ENCODE data around the gene IGFBP5. TPM values are rescaled to one million over a fixed set of nuclear protein-coding genes. Genes with fewer than 3 reads are reported as not detected.
A peak's percentile ranks its signal among the peaks of the same experiment; 100 is the strongest.

Gene IGFBP5
- polyA plus RNA-seq, 1 of the 3 experiments (the other 2 are of a cell fraction) = 323 TPM

GRCh38 chr2:216715402-216715974, 20.1 kb upstream of the IGFBP5 start:
- Histone ChIP-seq H3K4me2 (no peak overlapping the region), H3K9me2 (no peaks in the 10 kb centered on the region), H3K27ac (ENCODE audit: low read depth in 2 of 2, low read length in 1 of 2) (no peak overlapping the region), H3F3A (replicated peaks; ENCODE audit: insufficient read depth) (peaks cover 4% of the 10 kb centered on the region), H3K27me3 (ENCODE audit: insufficient read depth) (no peaks in the 10 kb centered on the region), H3K9ac (no peak overlapping the region), H2AFZ (ENCODE audit: low read depth) (no peak overlapping the region), H3K4me1 (ENCODE audit: control insufficient read depth in 1 of 2, insufficient read depth in 2 of 2, low read depth in 1 of 2, low read length in 1 of 2) (peaks cover 12 to 14% of the 10 kb centered on the region in 2 experiments; a peak in 3 of 4 replicates), H3K4me3 (ENCODE audit: low read depth in 2 of 2, low read length in 1 of 2) (no peak overlapping the region), H3K9me3 (no peaks in the 10 kb centered on the region), H3K79me2 (ENCODE audit: insufficient read depth) (no peaks in the 10 kb centered on the region), H3K36me3 (replicated peaks in 1 of 2; ENCODE audit: control insufficient read depth in 1 of 2, insufficient read depth in 2 of 2, low read length in 1 of 2) (no peaks in the 10 kb centered on the region), H4K20me1 (ENCODE audit: insufficient read depth) (no peaks in the 10 kb centered on the region)
- ChIA-PET CTCF (interaction anchor here (0.7 kb wide), 1 partner anchor 15 kb away, joined by 3 read pairs; no protein-coding TSS in a partner anchor), POLR2A (no interaction called here)
- whole genome bisulfite sequencing (ENCODE audit: low lambda C conversion rate) = 91% methylated on average over 12 of the region's 14 CpGs
- no peak for TF ChIP-seq ELF1 (IDR thresholded peaks at IDR 0.05)
- DNase-seq = no peak

- CTCF ChIA-PET = no interaction called here
Observed at GRCh38 chr2:216714376-216714775, 19.0 kb upstream of the IGFBP5 start.

More at GRCh38 chr2:216714376-216714775, 19.0 kb upstream of the IGFBP5 start:
- 0 out of 2 replicates have a peak overlapping the region, but pooled peaks have one; percentile 8 for H3K9ac ChIP-seq
- peak overlapping the region; percentile 61 for H3K4me2 ChIP-seq
- H3K4me3 ChIP-seq (ENCODE audit: low read depth in 2 of 2, low read length in 1 of 2) = no peak overlapping the region
- 46% methylated on average over 3 of the region's 3 CpGs for WGBS (ENCODE audit: low lambda C conversion rate)
- H3K27me3 ChIP-seq (ENCODE audit: insufficient read depth) = no peaks in the 10 kb centered on the region
- POLR2A ChIA-PET = no interaction called here
- TF ChIP-seq TCF12 (IDR thresholded peaks at IDR 0.05) (peak; percentile 61), NRF1 (IDR thresholded peaks at IDR 0.05; ENCODE audit: low read depth, low read length) (no peak), PBX3 (IDR thresholded peaks at IDR 0.05) (no peak), TEAD4 (IDR thresholded peaks at IDR 0.05; ENCODE audit: borderline replicate concordance, insufficient read depth) (peak; percentile 59; the same call in 1 of the 2 replicates), USF1 (IDR thresholded peaks at IDR 0.05; ENCODE audit: borderline replicate concordance, low read depth) (no peak), CHD2 (IDR thresholded peaks at IDR 0.05; ENCODE audit: low read length, partially characterized antibody) (no peak), RXRA (IDR thresholded peaks at IDR 0.05; ENCODE audit: borderline replicate concordance, low read depth) (0 out of 2 replicates have a peak, but pooled peaks have one; percentile 31), JUND (IDR thresholded peaks at IDR 0.05) (peak; percentile 28; the same call in 1 of the 2 replicates), RFX5 (IDR thresholded peaks at IDR 0.05; ENCODE audit: low read length) (no peak), FOSL2 (IDR thresholded peaks at IDR 0.05; ENCODE audit: borderline replicate concordance, low read depth) (peak; percentile 55; the same call in 1 of the 2 replicates)
- H2AFZ ChIP-seq (ENCODE audit: low read depth) = no peak overlapping the region
- peaks cover 4% of the 10 kb centered on the region for H3F3A ChIP-seq (replicated peaks; ENCODE audit: insufficient read depth)
- H3K4me1 ChIP-seq (ENCODE audit: control insufficient read depth in 1 of 2, insufficient read depth in 2 of 2, low read depth in 1 of 2, low read length in 1 of 2) = peaks cover 12 to 14% of the 10 kb centered on the region in 2 experiments; a peak in 3 of 4 replicates
- no peaks in the 10 kb centered on the region for H3K79me2 ChIP-seq (ENCODE audit: insufficient read depth)
- H3K9me3 ChIP-seq = no peaks in the 10 kb centered on the region
- no peak for DNase-seq
- H3K27ac ChIP-seq (ENCODE audit: low read depth in 2 of 2, low read length in 1 of 2) = peak overlapping the region in 1 of 2 experiments; percentile 74; a peak in 3 of 4 replicates
- H4K20me1 ChIP-seq (ENCODE audit: insufficient read depth) = no peaks in the 10 kb centered on the region
- no peaks in the 10 kb centered on the region for H3K36me3 ChIP-seq (replicated peaks in 1 of 2; ENCODE audit: control insufficient read depth in 1 of 2, insufficient read depth in 2 of 2, low read length in 1 of 2)
- no peaks in the 10 kb centered on the region for H3K9me2 ChIP-seq
